HS-27A (cell line): Measurements from ENCODE around the gene CPNE5.

Experiments
- DNase-seq: peaks from one replicate; pipeline ENCODE4 v3.0.0-alpha.2; 2012; ENCODE audit warnings: low read depth, missing footprints

Gene CPNE5

DNA sequence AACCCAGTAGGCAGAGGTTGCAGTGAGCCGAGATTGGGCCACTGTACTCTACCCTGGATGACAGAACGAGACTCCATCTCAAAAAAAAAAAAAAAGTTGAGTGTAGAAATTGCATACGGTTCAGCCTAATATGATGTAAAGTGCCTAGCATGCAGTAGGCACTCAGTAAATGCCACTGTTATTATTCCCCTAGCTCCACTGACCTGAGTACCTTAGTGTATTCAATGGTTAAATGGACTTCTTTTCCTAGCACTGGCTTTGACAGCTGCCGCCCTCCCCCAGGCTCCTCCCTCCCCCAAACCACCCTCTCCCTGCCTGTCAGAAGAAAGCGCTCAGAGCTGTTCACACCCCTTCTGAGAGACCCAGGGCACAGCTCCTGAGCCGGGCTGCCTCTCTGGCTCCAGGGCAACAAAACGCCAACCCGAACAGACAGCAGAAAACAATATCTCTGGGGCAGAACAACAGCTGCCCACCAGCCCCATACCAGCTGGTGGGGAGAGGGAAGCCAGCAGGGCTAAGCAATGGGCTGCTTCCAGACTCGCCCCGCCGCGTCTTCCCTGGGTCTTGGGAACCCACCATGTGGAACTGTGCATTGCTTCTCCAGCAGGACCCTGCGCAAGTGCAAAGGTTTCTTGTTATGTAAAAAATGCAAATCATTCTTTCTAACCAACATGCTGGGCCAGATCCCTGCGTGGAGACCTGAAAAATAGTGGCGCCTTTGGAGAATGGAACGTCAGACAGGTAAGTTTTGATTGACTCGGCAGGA is 4.5 kb downstream of the CPNE5 start:
- no peak for DNase-seq

DNA sequence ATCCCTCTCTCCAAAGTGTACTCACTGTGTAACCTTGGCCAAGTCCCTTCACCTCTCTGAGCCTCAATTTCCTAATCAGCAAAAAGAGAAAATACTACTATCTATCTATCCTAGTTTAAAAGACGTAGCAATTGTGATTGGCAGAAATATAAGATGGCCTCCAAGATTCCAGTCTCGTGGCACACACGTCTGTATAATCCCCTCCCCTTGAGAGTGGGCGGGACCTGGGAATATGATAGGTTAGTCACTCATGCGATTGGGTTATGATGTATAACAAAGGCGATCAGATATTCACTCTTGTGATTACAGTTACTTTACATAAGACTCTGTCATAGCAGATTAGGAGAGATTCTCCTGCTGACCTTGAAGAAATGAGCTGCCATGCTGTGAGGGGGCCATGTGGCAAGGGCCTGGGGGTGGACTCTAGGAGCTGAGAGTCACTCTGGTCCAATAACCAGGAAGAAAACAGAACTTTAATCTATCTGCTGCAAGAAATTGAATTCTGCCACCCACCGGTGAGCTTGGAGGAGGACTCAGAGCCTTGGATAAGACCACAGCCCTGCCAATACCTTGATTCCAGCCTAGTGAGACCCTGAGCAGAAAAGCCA is 6.0 kb downstream of the CPNE5 start:
- DNase-seq: no peak

DNA sequence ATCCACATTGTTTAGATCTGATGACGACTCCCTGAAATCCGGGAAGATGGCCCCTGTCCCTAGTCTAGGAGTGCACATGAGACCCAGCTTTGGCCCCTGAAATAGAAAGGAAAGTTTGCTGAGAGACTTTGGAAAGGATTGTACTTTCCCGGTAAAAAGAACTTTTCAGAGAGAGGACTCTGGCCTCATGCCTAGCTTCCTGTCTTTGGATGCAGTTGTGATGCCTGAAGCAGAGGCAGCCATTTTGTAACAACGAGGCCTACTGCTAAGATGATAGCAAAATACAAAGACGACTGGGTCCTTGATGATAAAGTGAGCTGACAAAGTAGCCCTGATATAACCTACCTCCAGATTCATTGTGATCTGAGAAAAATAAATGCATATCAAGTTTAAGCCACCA is 6.9 kb downstream of the CPNE5 start:
- no peak for DNase-seq

DNA sequence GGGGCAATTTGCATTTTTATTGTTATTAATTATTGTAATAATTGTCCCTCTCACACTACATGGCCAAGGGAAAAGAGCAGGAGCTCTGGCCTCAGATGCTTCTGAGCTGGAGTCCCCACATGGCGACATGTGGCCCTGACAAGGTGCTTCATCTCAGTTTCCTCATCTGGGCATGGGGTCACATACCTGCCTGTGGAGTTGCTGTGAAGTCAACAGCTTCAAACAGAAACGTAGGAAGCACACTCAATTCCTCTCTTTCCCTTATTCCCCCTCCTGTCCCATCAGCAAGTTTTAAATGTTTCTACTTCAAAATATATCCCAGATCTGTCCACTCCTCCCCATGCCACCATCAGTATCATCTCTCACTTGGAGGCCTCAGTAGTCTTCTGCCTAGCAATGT is 8.7 kb downstream of the CPNE5 start:
- no peak for DNase-seq

DNA sequence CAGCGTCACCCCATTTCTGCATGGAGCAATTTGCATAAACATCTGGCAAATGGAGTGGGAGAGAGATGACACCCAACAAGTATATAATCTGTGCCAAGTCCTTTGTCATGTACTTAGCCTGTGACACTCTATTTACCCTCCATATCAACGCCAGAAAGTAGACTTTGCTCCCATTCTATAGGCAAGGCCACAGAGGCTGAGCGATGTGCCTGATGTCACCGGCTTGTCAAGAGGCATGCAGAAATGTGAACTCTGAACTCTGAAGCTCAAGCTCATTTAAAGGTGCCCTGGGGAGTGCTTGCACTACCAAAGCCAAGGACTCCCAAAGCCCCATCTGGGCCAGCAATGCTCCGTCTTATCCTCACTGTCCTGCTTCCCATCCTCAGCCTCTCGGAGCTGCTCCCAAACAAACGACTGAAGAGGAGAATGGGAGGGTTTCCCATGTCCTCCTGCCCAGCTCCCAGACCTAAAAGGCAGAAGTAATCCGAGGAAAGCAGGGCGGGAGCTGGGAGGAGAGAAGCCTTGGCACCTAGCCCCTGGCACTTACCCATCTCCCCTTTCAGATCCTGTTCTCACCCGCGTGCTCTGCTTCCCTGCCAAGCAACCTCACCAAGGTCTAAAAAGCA is 9.2 kb downstream of the CPNE5 start:
- no peak for DNase-seq

DNA sequence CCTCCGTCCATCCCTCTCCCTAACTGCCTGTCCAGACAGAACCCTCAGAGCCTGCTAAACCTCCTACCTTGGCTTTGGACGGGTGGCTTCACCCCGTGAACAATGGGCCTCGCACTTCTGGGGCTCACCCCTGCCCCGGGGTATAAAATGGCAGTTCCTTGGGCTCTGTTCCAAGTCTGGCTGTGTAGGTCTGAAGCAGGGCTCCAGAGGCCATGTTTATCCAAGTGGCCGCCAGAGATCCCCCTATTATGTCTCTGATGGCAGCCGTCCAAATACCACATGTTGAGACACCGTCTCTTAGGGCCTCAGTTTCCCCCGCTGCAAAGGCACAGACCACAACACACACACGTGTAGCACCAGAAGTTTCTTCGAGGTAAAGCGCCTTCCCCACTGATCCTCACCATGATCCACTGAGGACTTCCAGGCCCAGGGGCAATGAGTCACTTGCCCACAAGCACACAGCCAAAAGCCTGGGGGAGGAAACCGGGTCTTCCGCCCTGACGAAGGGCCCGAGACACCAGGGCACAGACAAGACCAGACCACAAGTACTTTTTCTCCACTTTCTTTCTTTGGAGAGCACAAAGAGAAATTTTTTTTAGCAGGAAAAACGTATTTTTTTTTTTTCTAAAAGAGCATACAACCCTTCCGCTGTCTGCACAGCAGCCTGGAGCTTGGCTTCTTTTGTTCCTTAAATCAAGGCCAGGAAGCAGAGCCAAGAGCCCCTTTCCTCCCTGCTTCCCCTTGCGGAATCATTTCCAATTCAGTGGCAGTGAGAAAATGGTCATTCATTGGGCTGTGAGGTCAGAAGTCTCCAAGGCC is 11.8 kb downstream of the CPNE5 start:
- no peak for DNase-seq

DNA sequence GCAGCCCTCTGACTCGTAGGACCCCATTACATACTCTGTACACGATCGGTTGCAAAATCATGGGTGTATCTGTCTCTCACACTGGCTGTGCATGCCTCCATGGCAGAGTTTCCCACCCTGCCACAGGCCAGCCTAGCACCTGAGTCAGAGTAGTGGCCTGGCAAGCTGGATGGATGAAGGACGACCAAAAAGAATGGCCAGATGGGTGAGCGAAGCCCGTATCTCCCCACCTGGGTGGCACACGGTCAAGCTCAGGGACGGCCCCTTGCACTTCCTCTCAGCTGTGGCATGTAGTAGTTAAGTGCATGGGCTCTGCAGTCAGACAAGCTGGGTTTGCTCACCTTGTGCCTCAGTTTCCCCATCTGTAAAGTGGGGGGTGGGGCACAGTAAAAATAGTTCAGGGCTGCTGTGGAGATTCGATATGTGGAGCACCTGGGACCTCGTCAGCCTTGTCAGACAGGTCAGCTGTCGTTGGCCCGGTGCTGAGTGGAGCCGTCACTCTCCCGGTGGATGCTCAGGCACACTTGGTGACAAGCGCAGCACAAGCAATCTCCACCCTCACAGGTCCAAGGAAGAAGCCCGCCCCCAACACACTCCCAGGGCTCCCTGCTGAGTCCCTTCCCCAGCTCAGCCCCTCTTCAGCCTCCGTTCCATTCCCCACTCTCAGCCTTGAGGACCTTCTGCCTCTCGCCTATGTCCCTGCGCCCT is 12.6 kb downstream of the CPNE5 start:
- DNase-seq: no peak

DNA sequence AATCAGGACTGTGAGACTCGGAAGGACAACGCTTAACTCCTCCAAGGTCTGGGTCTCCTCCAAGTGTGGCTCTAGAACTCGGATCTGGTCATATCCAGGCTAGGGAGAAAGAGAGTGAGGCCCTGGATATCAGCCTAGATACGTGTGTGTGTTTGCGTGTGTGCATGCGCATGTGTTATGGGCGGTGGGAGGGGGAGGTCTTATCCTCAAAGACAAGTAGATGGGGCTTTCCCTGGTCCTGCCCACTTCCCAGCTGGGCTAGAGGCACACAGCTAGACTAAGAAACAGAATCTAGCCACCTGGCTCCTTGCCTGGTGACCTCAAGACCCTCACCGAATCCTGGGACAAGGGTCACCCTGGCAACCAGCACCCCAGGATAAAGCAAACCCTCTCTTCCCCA is 13.2 kb downstream of the CPNE5 start:
- DNase-seq: no peak

DNA sequence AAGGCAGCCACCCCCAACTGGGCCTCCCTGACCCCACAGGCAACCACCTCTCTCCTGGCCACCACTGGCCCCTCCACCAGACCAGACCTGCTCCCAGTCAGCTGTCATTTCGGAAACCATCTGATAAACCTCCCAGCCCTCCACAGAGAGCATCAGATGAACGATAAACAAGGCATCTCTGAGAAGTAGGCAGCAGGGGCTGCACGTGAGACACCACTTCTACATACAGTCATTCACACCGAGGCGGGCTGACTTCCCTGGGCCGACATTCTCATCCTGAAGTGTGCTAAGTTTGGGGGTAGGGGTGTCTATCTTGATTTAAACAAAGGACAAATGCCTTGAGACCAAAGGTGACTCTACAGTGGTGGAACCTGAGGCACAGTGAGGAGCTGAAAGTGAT is 13.8 kb downstream of the CPNE5 start:
- no peak for DNase-seq

DNA sequence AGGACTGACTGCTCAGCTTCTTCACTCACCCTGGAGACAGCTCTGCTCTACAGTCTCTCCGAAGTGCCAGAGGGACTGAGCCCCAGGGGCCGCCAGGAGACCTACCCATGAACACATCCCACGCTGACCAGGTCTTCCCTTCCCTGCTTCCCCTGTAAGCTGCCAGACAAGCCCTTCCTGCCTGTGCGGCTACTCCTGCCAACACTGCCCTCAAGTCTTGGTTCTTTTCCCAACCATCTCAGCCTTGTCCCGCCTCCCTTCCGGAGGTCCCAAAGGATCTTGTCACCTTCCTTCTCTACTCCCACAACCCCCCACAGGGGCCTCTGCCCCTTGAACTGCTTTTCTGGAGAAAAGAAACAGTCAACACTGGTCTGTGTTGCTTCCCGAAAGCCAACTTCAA is 15.0 kb downstream of the CPNE5 start:
- no peak for DNase-seq

DNA sequence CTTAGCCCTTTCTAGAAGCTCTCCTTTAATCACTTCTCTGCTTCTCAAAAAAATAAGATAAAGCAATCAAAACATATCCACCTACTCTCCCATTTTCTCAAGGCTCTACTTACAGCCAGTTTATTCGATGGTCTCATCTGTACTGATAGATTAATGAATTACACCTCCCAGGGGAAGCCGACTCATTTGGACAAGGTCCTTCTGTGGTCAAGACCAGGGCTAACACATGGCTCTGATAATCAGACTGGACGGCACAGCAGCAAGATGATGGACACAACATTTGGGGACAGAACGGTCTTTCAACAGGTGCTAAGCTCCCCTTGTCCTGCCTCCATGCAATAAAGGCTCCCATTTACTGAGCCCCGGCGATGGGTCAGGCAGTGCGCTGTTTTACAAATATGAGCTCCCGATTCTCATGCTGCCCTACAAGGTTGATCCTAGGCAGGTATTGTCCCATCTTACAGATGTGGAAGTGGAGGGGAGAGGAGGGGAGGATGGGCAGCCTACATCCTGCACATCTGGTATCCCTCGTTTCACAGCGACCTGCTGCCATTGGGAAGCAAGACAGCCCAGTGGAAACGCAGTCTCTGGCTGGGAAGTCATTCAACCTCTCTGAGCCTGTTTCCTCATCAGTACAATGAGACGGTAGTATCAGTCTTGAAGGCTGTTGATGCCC is 15.7 kb downstream of the CPNE5 start:
- DNase-seq: no peak

DNA sequence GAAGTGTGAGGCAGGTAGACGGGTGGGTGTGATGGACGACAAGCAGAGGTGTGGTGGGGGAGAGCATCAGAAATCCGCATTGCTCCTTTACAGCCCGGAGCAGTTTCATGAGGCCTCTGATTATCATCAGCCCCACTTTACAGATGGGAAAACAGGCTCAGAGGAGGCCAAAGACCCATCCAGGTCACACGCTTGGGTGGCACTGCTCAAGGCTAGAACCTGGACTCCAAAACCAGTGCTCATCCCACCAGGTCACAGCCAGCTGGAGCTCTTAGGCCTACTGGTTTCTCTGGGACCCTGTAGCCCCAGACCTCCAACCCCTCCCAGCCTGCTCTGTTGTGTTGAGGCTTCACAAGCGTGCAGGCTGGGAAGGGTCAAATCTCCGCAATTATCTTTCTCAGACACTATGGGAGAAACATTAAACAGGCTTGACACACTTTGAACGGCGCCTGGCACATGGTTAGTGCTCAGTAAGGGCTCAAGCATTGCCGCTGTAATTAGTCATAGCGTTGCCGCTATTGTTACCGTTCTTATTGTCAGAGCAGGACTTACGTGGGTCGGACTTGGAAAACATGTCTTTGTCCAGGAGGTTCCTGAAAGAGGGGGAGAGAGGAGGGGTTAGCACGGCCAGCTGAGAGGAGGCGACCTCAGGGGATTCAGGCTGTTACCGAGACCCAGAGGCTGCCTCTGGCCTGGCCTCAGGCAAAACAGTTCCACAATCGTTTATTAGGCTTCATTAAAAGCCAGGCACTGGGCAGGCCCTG is 16.6 kb downstream of the CPNE5 start:
- no peak for DNase-seq

DNA sequence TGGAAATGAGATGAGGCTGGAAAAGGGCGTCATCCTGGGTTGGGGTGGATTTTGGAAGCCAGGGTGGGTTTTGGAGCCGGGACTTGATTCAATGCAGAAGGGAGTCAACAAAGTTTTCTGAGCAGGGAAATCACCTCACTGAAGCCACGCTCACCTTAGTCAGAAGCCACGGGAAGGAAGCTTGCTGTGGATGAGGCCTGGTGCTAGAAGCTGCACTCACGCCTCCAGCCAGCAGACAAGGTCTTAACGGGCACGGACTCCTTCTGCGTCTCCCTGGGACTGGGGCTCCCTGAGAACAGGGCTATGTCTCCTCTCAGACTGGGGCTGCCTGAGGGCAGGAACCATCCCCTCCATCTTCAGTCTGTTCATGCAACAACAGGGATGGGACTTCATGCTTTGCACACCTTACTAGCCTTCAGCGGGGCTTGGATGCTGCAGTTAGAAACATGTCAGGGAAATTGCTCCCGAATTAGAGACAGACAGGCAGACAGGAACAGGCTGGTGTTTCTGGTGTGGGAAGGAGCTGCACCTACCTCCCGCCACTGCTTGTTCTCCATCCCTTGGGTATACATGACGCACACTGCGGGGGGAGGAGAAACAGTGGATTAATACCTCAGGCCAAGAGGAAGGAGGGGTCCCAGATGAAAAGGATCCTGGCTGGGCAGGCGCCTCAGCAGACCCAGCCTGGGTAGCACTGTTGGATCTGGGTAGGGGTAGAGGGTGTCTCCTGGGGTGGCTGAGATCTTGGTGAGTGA is 17.5 kb downstream of the CPNE5 start:
- no peak for DNase-seq

DNA sequence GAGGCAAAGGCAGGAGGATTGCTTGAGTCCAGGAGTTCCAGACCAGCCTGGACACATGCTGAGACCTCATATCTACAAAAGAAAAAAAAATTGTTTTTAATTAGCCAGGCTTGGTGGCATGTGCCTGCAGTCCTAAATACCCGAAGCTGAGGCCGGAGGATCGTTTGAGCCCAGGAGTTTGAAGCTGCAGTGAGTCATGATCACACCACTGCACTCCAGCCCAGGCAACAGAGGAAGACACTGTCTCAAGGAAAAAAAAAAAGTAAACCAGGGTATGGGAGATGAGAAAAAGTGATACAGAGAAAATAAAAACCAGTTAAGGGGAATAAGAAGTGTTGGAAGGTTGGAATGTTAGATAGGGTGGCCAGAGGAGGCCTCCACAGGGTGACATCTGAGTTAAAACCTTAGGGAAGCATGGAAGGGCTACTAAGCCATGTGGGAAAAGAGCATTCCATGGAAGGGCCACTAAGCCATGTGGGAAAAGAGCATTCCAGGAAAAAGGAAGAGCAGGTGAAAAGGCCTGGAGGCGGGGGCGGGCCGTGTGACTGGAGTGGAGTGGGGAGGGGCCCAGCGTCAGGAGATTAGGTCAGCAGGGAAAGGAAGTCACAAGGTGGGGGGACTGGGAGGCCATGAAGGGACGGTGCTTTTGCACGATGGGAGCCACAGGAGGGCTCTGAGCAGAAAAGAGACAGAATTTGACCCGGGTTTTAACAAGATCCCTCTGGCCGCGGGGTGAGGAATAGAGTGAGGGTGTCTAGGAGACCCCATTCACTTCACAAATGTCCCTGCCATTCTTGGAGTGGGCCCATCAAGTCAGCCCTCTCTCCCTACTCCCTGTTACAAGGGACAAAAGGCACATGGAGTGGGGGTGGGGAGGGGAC is 18.3 kb downstream of the CPNE5 start:
- no peak for DNase-seq

DNA sequence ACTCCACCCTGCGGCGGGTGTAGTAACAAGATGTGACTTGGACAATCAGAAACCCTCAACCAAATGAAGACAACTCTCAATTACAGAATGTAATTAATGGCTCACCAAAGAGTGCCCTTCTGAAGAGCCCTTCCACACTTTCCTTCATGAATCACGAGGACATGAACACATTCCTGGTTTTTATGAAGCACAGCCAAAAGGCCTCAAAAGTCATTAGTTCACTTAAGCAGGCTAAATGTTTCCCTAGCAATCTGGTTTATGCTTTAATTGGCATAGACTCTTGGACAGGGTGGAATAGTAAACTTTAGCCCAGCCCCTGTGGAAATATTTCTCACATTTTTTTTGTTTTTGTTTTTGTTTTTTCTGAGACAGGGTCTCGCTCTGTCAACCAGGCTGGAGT is 20.5 kb downstream of the CPNE5 start:
- DNase-seq: no peak

DNA sequence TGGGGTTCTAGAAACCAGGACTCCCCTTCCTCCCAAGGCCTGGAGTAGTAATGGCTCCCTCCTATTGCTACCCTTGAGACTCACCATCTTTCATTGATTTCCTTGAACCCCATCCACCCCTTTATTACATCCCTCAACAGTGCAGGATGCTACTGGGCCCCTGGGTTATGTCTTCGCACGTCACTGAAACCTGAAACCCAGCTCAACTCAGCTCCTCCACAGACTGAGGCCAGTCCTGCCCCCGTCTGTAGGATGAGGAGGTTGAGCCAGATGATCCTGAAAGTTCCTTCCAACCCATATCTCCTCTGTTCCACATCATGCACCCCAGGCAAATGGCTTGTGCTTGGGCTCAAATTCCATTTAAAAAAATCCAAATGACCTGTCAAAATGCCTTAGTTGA is 21.4 kb downstream of the CPNE5 start:
- no peak for DNase-seq

DNA sequence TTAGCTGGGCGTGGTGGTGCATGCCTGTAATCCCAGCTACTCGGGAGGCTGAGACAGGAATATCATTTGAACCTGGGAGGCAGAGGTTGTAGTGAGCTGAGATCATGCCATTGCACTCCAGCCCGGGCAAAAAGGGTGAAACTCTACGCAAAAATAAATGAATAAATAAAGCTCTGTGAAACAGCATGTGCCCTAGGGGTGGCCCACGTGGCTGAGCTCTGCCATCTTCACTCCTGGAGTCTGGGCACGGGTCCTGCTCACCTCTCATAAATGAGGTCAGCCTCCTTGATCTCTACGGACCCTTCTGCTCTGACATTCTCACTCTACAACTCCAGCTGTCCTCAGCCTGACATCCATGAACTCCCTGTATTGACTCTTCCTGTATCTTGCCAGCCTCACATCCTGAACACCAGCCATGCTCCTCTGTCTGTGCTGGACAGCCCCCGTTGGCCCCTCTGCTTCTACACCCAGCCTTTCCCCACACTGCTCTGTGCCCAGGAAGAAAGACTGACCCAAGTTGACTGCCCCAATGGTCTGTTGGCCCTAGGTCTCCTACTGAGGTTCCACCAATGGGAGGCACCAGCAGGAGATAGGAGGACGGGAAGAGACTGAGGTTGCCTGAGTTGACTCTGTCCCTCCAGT is 21.9 kb downstream of the CPNE5 start:
- DNase-seq: no peak

DNA sequence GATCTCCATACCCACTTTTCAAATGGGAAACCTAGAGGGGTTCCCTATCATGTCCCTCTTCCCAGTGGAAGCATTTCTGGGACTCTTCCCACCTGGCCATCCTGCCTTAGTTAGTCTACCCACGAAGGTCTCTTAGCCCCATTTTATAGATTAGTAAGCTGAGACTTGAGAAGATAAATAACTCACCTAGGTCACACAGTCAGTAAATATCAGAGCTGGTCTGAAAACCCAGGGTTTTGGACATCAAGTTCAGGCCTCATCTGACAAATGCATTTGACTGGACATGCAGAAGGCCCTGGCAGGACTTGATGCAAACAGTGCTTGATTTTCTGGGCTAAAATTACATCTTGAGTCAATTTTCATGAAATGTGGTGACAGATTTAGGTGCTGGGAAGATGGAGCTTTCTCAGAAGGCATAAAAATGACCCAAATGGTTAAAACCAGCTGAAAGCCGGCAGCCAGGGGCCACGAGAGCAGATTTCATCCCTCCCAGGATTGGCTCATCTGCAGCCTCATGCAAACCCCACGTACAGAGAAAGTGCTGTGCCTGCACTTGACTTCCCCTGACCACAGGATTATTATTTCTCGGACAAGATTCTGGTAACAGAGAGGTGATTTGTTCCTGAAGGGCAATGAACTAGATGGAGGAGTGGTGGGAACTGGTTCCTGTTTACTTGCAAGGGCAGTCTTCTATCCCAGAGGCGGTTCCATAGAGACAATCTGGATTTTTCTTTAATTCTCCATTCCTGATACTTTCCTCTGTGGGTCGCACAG is 23.1 kb downstream of the CPNE5 start:
- DNase-seq: no peak
